Lung (tissue), 12 donors: ENCODE data around the gene TBC1D10A. TPM values are rescaled to one million over a fixed set of nuclear protein-coding genes. Genes with fewer than 3 reads are reported as not detected.

ENCODE experiments used
- ATAC-seq: fragments of 200-7000 bp; cut with Tn5 transposase; one replicate; pipeline ENCODE4 v1.9.1; 2020; ENCODE audit warnings: moderate number of reproducible peaks; ENCODE audit not compliant: insufficient read depth, low FRiP score
- DNase-seq, 3 donors: peaks; one replicate each; pipeline ENCODE4 v3.0.0-alpha.2; 2013 to 2017
- H3K27ac ChIP-seq, 2 donors: one replicate each; pipeline ENCODE4 v1.5.1; 2013; ENCODE audit warnings: mild to moderate bottlenecking in 2 of 2, moderate library complexity in 2 of 2, control low read depth in 1 of 2, inconsistent platforms in 1 of 2, low read depth in 1 of 2, low read length in 1 of 2
- H3K27me3 ChIP-seq, 3 donors: one replicate each; pipeline ENCODE4 v1.5.1; 2013; ENCODE audit warnings: low read length in 2 of 3; ENCODE audit not compliant: control insufficient read depth in 3 of 3, insufficient read depth in 3 of 3
- H3K36me3 ChIP-seq, 4 donors: one replicate each; pipeline ENCODE4 v1.5.1; 2013; ENCODE audit warnings: low read length in 4 of 4, mild to moderate bottlenecking in 1 of 4, moderate library complexity in 1 of 4; ENCODE audit not compliant: control insufficient read depth in 4 of 4, insufficient read depth in 4 of 4
- H3K4me1 ChIP-seq, 5 donors: one replicate each; pipeline ENCODE4 v1.5.1; 2013; ENCODE audit warnings: low read length in 5 of 5, mild to moderate bottlenecking in 2 of 5, moderate library complexity in 1 of 5; ENCODE audit not compliant: control insufficient read depth in 5 of 5, insufficient read depth in 5 of 5
- H3K4me3 ChIP-seq: one replicate; pipeline ENCODE4 v1.5.1; 2013; ENCODE audit warnings: mild to moderate bottlenecking, control low read depth, moderate library complexity
- H3K9ac ChIP-seq, 2 donors: one replicate each; pipeline ENCODE4 v1.5.1; 2013; ENCODE audit warnings: low read length in 2 of 2, control low read depth in 1 of 2; ENCODE audit not compliant: insufficient read depth in 1 of 2
- H3K9me3 ChIP-seq, 4 donors: one replicate each; pipeline ENCODE4 v1.5.1; 2013; ENCODE audit warnings: low read length in 3 of 4, mild to moderate bottlenecking in 1 of 4, moderate library complexity in 1 of 4; ENCODE audit not compliant: control insufficient read depth in 4 of 4, insufficient read depth in 3 of 4
- CTCF ChIP-seq: IDR thresholded peaks from 2 replicates; pipeline ENCODE4 v1.5.1; 2012; ENCODE audit warnings: mild to moderate bottlenecking; ENCODE audit errors: control extremely low read depth, extremely low read depth
- WGBS, 2 donors: extraction: QIAGEN DNeasy Blood & Tissue Kit; methylation state at CpG; one replicate each; pipeline ENCODE4 v1.1.7; 2013; 5-methylcytosine and 5-hydroxymethylcytosine counted together
- polyA plus RNA-seq, 2 donors: library from polyadenylated mRNA; stranded (reverse); fragments of 200-250 nt; gene quantifications; one replicate each; pipeline ENCODE4 v1.2.1, GENCODE V29; 2013
- total RNA-seq, 2 donors: library from RNA; depleted of rRNA in 1 of 2; stranded (reverse); fragments of >200 nt in 1 of 2; gene quantifications; one replicate each; pipeline ENCODE4 v1.2.1, GENCODE V29; 2014 to 2021
- donor health status: control.
- donor health status: control.
- donor health status: Bipolar disorder and iron deficiency.
- donor health status: healthy.
- donor health status: DM: yes; HTN: yes; CAD: no.

Gene TBC1D10A
- total and polyA plus RNA-seq, 4 donors: 15.0 to 36.4 (median 26.6) TPM

DNA sequence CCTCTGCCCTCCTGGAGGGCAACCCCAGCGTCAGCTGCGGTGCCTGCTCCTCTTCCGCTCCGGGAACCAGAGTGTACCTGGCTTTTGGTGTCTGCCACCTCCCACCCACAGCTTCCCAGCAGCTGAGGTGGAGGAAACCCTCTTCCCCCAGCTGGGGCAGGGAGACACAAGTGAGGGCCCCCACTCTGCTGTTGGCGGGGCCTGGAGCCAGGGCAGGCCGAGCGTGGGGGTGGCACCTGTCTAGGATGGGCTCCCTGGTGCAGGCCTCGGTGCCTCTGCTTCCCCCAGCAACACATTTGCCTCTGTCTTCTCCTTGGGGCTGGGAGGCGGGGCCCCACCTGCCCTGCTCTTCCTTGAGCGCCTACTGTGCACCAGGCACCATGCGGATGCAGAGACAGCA is 66.5 kb downstream of the TBC1D10A start:
- Histone ChIP-seq H3K4me1 (peaks cover 0 to 16% (median 6%) of the 10 kb centered on the region in 5 donors), H3K9me3 (no peaks in the 10 kb centered on the region), H3K9ac (no peak overlapping the region), H3K27me3 (no peaks in the 10 kb centered on the region), H3K36me3 (no peaks in the 10 kb centered on the region), H3K4me3 (no peak overlapping the region), H3K27ac (no peak overlapping the region)
- ATAC-seq (no peak), DNase-seq (no peak)
- no peak for TF ChIP-seq CTCF
- WGBS, 2 donors: 90 to 98% methylated on average over 8 to 11 of the region's 11 CpGs

DNA sequence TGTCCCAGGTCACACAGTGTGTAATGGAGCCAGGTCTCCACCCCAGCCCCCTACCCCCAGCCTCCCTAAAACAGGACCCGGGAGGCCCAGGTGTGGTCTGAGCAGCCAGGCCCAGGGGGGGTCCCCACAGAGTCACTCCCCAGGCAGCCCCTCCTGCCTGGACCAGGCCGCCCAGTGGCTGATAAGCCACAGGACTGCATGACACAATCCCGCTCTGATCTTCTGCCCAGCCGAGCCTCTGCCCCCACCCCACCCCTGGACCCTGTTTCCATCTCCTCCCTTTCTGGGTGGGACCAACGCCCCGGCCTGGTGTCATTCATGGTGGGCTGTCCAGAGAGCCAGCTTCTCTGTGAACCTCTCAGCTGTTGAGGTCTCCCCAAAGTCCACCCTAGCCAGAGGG is 72.4 kb downstream of the TBC1D10A start:
- Histone ChIP-seq H3K27me3 (no peaks in the 10 kb centered on the region), H3K4me1 (peaks cover 0 to 61% (median 10%) of the 10 kb centered on the region in 5 donors), H3K27ac (no peak overlapping the region), H3K36me3 (no peaks in the 10 kb centered on the region), H3K9me3 (no peaks in the 10 kb centered on the region), H3K9ac (no peak overlapping the region), H3K4me3 (no peak overlapping the region)
- TF ChIP-seq CTCF: no peak
- WGBS, 2 donors: 85 to 87% methylated on average over 5 to 6 of the region's 6 CpGs
- DNase-seq: peak; percentile 59 to 70 (median 68)
- no peak for ATAC-seq

- DNase-seq (peak; percentile 95 to 99 (median 96)), ATAC-seq (no peak)
- peak overlapping the region in 1 of 2 donors; percentile 11 for H3K27ac ChIP-seq
- peak overlapping the region in 1 of 2 donors; percentile 42 for H3K9ac ChIP-seq
- TF ChIP-seq CTCF: no peak
- H3K4me3 ChIP-seq: no peak overlapping the region
- H3K27me3 ChIP-seq: no peaks in the 10 kb centered on the region
- peaks cover 0 to 71% (median 10%) of the 10 kb centered on the region in 5 donors for H3K4me1 ChIP-seq
- WGBS, 2 donors: 32 to 38% methylated on average over 22 of the region's 22 CpGs
- no peaks in the 10 kb centered on the region for H3K36me3 ChIP-seq
- no peaks in the 10 kb centered on the region for H3K9me3 ChIP-seq
These were observed 73.4 kb downstream of the TBC1D10A start for GRCh38 chr22:30253205-30253852.
